GM23338 (cell line): ENCODE results near the gene PTPRA. TPM values are rescaled to one million over a fixed set of nuclear protein-coding genes. Genes with fewer than 3 reads are reported as not detected.

Experiments used
- polyA plus RNA-seq: library from polyadenylated mRNA; unstranded; fragments of >200 nt; fragmentation: Nextera tagmentation; extraction: Ambion mirVana; gene quantifications from 2 replicates; pipeline ENCODE4 v1.2.1, GENCODE V29; 2016
- total RNA-seq: library from RNA; depleted of rRNA; stranded (reverse); fragments of >200 nt; shearing (Covaris generic); gene quantifications from 2 replicates; pipeline ENCODE4 v1.2.3, GENCODE V29; 2014; rRNA removed

The PTPRA gene
- total and polyA plus RNA-seq, 2 experiments from 2014 or later = 37.8 to 39.3 TPM

Other genes with a start within 250 kb of the PTPRA start
- gene NOP56, start 220.8 kb upstream of the PTPRA start, total RNA-seq = 429 and 447 TPM in 2 replicates
- gene NOP56, start 220.8 kb upstream of the PTPRA start, polyA plus RNA-seq = 569 and 576 TPM in 2 replicates
- gene IDH3B, start 209.3 kb upstream of the PTPRA start, total RNA-seq = 126 and 141 TPM in 2 replicates
- gene IDH3B, start 209.3 kb upstream of the PTPRA start, polyA plus RNA-seq = 77.7 and 87.1 TPM in 2 replicates
- gene EBF4, start 180.7 kb upstream of the PTPRA start, total RNA-seq = 0.50 and 0.66 TPM in 2 replicates
- 1.4 and 1.6 TPM in 2 replicates for gene EBF4, start 180.7 kb upstream of the PTPRA start, polyA plus RNA-seq
- gene CPXM1, start 72.9 kb upstream of the PTPRA start, total RNA-seq = 21.5 and 29.3 TPM in 2 replicates
- 15.3 and 17.0 TPM in 2 replicates for gene CPXM1, start 72.9 kb upstream of the PTPRA start, polyA plus RNA-seq
- not detected in 2 replicates for gene C20orf141, start 58.5 kb upstream of the PTPRA start, total RNA-seq
- not detected in 2 replicates for gene C20orf141, start 58.5 kb upstream of the PTPRA start, polyA plus RNA-seq
- not detected in 2 replicates for gene TMEM239, start 57.1 kb upstream of the PTPRA start, total RNA-seq
- not detected in 2 replicates for gene TMEM239, start 57.1 kb upstream of the PTPRA start, polyA plus RNA-seq
- 8.9 and 9.9 TPM in 2 replicates for gene PCED1A, start 32.8 kb upstream of the PTPRA start, total RNA-seq
- 5.0 and 5.3 TPM in 2 replicates for gene PCED1A, start 32.8 kb upstream of the PTPRA start, polyA plus RNA-seq
- gene VPS16, start 32.7 kb upstream of the PTPRA start, total RNA-seq = 17.7 and 20.4 TPM in 2 replicates
- gene VPS16, start 32.7 kb upstream of the PTPRA start, polyA plus RNA-seq = 11.2 and 13.5 TPM in 2 replicates
- not detected in 2 replicates for gene GNRH2, start 170.1 kb downstream of the PTPRA start, total RNA-seq
- not detected in 2 replicates for gene GNRH2, start 170.1 kb downstream of the PTPRA start, polyA plus RNA-seq
- gene MRPS26, start 172.6 kb downstream of the PTPRA start, total RNA-seq = 103 and 105 TPM in 2 replicates
- 154 and 158 TPM in 2 replicates for gene MRPS26, start 172.6 kb downstream of the PTPRA start, polyA plus RNA-seq
- not detected in 2 replicates for gene OXT, start 198.1 kb downstream of the PTPRA start, total RNA-seq
- 1.5 and 3.5 TPM in 2 replicates for gene OXT, start 198.1 kb downstream of the PTPRA start, polyA plus RNA-seq
- not detected in 2 replicates for gene AVP, start 211.2 kb downstream of the PTPRA start, total RNA-seq
- 0.60 and 1.4 TPM in 2 replicates for gene AVP, start 211.2 kb downstream of the PTPRA start, polyA plus RNA-seq